Measurements from ENCODE around the gene ZNF688. TPM values are rescaled to one million over a fixed set of nuclear protein-coding genes. Genes with fewer than 3 reads are reported as not detected.

The ZNF688 gene
- total and polyA plus RNA-seq, 2 of the 13 experiments (the other 11 are each of a cell fraction or from before 2014, with no cell fraction given): 2.4 to 5.4 TPM

DNA sequence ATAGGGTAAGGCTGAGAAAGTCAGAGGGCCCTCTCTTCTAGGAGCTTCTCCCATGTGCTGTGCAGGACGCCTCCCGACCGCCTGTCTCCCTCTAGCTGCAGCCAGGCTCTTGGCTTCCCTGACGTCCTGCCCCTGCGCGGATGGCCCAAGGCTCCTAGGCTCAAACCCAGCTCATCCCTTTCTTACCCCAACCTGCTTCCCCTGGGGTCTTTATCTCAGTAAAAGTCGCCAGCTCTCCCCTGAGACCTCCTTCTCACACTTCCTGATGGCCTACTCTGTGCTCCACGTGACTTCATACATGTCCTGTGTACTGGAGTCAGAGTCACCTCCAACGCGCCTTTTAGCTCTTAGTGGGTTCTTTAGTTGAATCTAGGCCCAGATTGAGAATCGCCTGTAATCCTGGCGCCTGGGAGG is 35.7 kb downstream of the ZNF688 start (continued):
- TF ChIP-seq, protein P1, sequence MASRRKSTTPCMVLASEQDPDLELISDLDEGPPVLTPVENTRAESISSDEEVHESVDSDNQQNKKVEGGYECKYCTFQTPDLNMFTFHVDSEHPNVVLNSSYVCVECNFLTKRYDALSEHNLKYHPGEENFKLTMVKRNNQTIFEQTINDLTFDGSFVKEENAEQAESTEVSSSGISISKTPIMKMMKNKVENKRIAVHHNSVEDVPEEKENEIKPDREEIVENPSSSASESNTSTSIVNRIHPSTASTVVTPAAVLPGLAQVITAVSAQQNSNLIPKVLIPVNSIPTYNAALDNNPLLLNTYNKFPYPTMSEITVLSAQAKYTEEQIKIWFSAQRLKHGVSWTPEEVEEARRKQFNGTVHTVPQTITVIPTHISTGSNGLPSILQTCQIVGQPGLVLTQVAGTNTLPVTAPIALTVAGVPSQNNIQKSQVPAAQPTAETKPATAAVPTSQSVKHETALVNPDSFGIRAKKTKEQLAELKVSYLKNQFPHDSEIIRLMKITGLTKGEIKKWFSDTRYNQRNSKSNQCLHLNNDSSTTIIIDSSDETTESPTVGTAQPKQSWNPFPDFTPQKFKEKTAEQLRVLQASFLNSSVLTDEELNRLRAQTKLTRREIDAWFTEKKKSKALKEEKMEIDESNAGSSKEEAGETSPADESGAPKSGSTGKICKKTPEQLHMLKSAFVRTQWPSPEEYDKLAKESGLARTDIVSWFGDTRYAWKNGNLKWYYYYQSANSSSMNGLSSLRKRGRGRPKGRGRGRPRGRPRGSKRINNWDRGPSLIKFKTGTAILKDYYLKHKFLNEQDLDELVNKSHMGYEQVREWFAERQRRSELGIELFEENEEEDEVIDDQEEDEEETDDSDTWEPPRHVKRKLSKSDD (CRISPR knock-in tag; IDR thresholded peaks at IDR 0.05; ENCODE audit: low read depth): no peak
- TF ChIP-seq STAT5B (CRISPR knock-in tag; IDR thresholded peaks at IDR 0.05): 0 out of 2 replicates have a peak, but pooled peaks have one; percentile 14
- TF ChIP-seq, protein P2, sequence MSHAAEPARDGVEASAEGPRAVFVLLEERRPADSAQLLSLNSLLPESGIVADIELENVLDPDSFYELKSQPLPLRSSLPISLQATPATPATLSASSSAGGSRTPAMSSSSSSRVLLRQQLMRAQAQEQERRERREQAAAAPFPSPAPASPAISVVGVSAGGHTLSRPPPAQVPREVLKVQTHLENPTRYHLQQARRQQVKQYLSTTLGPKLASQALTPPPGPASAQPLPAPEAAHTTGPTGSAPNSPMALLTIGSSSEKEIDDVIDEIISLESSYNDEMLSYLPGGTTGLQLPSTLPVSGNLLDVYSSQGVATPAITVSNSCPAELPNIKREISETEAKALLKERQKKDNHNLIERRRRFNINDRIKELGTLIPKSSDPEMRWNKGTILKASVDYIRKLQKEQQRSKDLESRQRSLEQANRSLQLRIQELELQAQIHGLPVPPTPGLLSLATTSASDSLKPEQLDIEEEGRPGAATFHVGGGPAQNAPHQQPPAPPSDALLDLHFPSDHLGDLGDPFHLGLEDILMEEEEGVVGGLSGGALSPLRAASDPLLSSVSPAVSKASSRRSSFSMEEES (CRISPR knock-in tag; IDR thresholded peaks at IDR 0.05): no peak; the same call in 1 of the 2 replicates
- TF ChIP-seq KAT2B (IDR thresholded peaks at IDR 0.05; ENCODE audit: borderline replicate concordance, low read depth, low read length): no peak
- TF ChIP-seq MEIS1 (CRISPR knock-in tag; IDR thresholded peaks at IDR 0.05; ENCODE audit: borderline replicate concordance): no peak
- TF ChIP-seq, protein P3, sequence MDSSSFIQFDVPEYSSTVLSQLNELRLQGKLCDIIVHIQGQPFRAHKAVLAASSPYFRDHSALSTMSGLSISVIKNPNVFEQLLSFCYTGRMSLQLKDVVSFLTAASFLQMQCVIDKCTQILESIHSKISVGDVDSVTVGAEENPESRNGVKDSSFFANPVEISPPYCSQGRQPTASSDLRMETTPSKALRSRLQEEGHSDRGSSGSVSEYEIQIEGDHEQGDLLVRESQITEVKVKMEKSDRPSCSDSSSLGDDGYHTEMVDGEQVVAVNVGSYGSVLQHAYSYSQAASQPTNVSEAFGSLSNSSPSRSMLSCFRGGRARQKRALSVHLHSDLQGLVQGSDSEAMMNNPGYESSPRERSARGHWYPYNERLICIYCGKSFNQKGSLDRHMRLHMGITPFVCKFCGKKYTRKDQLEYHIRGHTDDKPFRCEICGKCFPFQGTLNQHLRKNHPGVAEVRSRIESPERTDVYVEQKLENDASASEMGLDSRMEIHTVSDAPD (CRISPR knock-in tag; IDR thresholded peaks at IDR 0.05): no peak
- no peak for TF ChIP-seq ZNF720 (CRISPR knock-in tag; IDR thresholded peaks at IDR 0.05)
- TF ChIP-seq ZNF891 (CRISPR knock-in tag; IDR thresholded peaks at IDR 0.05): peak; percentile 82
- no peak for TF ChIP-seq RFXAP (CRISPR knock-in tag; IDR thresholded peaks at IDR 0.05; ENCODE audit: borderline replicate concordance)
- no peak for TF ChIP-seq ZNF558 (CRISPR knock-in tag; IDR thresholded peaks at IDR 0.05; ENCODE audit: borderline replicate concordance)
- TF ChIP-seq, protein P4, sequence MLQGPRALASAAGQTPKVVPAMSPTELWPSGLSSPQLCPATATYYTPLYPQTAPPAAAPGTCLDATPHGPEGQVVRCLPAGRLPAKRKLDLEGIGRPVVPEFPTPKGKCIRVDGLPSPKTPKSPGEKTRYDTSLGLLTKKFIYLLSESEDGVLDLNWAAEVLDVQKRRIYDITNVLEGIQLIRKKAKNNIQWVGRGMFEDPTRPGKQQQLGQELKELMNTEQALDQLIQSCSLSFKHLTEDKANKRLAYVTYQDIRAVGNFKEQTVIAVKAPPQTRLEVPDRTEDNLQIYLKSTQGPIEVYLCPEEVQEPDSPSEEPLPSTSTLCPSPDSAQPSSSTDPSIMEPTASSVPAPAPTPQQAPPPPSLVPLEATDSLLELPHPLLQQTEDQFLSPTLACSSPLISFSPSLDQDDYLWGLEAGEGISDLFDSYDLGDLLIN (CRISPR knock-in tag; IDR thresholded peaks at IDR 0.05; ENCODE audit: borderline replicate concordance): no peak
- TF ChIP-seq NFKBIZ (CRISPR knock-in tag; IDR thresholded peaks at IDR 0.05): no peak; the same call in 1 of the 2 replicates
- TF ChIP-seq NCOA5 (CRISPR knock-in tag; IDR thresholded peaks at IDR 0.05): no peak
- no peak for TF ChIP-seq KLF12 (CRISPR knock-in tag; IDR thresholded peaks at IDR 0.05; ENCODE audit: borderline replicate concordance)
- TF ChIP-seq, protein P5, sequence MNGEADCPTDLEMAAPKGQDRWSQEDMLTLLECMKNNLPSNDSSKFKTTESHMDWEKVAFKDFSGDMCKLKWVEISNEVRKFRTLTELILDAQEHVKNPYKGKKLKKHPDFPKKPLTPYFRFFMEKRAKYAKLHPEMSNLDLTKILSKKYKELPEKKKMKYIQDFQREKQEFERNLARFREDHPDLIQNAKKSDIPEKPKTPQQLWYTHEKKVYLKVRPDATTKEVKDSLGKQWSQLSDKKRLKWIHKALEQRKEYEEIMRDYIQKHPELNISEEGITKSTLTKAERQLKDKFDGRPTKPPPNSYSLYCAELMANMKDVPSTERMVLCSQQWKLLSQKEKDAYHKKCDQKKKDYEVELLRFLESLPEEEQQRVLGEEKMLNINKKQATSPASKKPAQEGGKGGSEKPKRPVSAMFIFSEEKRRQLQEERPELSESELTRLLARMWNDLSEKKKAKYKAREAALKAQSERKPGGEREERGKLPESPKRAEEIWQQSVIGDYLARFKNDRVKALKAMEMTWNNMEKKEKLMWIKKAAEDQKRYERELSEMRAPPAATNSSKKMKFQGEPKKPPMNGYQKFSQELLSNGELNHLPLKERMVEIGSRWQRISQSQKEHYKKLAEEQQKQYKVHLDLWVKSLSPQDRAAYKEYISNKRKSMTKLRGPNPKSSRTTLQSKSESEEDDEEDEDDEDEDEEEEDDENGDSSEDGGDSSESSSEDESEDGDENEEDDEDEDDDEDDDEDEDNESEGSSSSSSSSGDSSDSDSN (CRISPR knock-in tag; IDR thresholded peaks at IDR 0.05): no peak
- 0 out of 2 replicates have a peak, but pooled peaks have one; percentile 30 for TF ChIP-seq ZNF20 (CRISPR knock-in tag; IDR thresholded peaks at IDR 0.05)
- TF ChIP-seq, protein P6, sequence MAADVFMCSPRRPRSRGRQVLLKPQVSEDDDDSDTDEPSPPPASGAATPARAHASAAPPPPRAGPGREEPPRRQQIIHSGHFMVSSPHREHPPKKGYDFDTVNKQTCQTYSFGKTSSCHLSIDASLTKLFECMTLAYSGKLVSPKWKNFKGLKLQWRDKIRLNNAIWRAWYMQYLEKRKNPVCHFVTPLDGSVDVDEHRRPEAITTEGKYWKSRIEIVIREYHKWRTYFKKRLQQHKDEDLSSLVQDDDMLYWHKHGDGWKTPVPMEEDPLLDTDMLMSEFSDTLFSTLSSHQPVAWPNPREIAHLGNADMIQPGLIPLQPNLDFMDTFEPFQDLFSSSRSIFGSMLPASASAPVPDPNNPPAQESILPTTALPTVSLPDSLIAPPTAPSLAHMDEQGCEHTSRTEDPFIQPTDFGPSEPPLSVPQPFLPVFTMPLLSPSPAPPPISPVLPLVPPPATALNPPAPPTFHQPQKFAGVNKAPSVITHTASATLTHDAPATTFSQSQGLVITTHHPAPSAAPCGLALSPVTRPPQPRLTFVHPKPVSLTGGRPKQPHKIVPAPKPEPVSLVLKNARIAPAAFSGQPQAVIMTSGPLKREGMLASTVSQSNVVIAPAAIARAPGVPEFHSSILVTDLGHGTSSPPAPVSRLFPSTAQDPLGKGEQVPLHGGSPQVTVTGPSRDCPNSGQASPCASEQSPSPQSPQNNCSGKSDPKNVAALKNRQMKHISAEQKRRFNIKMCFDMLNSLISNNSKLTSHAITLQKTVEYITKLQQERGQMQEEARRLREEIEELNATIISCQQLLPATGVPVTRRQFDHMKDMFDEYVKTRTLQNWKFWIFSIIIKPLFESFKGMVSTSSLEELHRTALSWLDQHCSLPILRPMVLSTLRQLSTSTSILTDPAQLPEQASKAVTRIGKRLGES (CRISPR knock-in tag; IDR thresholded peaks at IDR 0.05; ENCODE audit: borderline replicate concordance): no peak
- TF ChIP-seq BRCA1 (CRISPR knock-in tag; IDR thresholded peaks at IDR 0.05): no peak

Measured in HepG2 (cell line).